Keratinocyte (primary cell): ENCODE results near the gene GALR3. TPM values are rescaled to one million over a fixed set of nuclear protein-coding genes. Genes with fewer than 3 reads are reported as not detected.

Experiments
- DNase-seq: peaks from one replicate; pipeline ENCODE4 v3.0.0-alpha.2; 2011; ENCODE audit warnings: low read depth, missing footprints, low spot score
- FAIRE-seq: peaks from 2 replicates; lab custom pipeline; 2011; peaks lifted over from hg19 to GRCh38; lab: Jason Lieb, UNC
- H2AFZ ChIP-seq: 2 replicates; pipeline ENCODE4 v1.6.0; 2012; ENCODE audit warnings: low read length, control low read depth, inconsistent platforms; ENCODE audit not compliant: control insufficient read depth
- H3K27ac ChIP-seq: 2 replicates; pipeline ENCODE4 v1.5.1; 2011; ENCODE audit warnings: low read length; ENCODE audit not compliant: control insufficient read depth, insufficient read depth
- H3K27me3 ChIP-seq: 3 replicates; pipeline ENCODE4 v1.6.0; 2011; ENCODE audit warnings: low read length; ENCODE audit not compliant: control insufficient read depth, insufficient read depth; ENCODE audit errors: extremely low read depth
- H3K36me3 ChIP-seq, 2 experiments: 2 replicates in 1 of 2; 3 replicates in 1 of 2; pipeline ENCODE4 v1.5.1; 2011; ENCODE audit warnings: low read length in 2 of 2, mild to moderate bottlenecking in 1 of 2; ENCODE audit not compliant: control insufficient read depth in 2 of 2, insufficient read depth in 2 of 2; ENCODE audit errors: extremely low read depth in 1 of 2
- H3K4me1 ChIP-seq: 3 replicates; pipeline ENCODE4 v1.5.1; 2011; ENCODE audit warnings: low read length; ENCODE audit not compliant: control insufficient read depth, insufficient read depth; ENCODE audit errors: extremely low read depth
- H3K4me2 ChIP-seq: 3 replicates; pipeline ENCODE4 v1.6.0; 2011; ENCODE audit warnings: low read depth, low read length; ENCODE audit not compliant: control insufficient read depth, insufficient read depth; ENCODE audit errors: extremely low read depth
- H3K4me3 ChIP-seq, 3 experiments: fragments of 200-600 bp in 1 of 3; sonication (generic) in 1 of 3; 2 replicates in 2 of 3; 3 replicates in 1 of 3; pipeline ENCODE4 v1.5.1; 2011 to 2016; ENCODE audit warnings: low read length in 3 of 3, mild to moderate bottlenecking in 3 of 3, control low read depth in 2 of 3, inconsistent platforms in 1 of 3, low read depth in 1 of 3, mixed read lengths in 1 of 3, mixed run types in 1 of 3, moderate library complexity in 1 of 3; ENCODE audit not compliant: control insufficient read depth in 2 of 3, insufficient read depth in 2 of 3; ENCODE audit errors: extremely low read depth in 1 of 3
- H3K79me2 ChIP-seq: 2 replicates; pipeline ENCODE4 v1.6.0; 2012; ENCODE audit warnings: low read length; ENCODE audit not compliant: control insufficient read depth, insufficient read depth
- H3K9ac ChIP-seq: 3 replicates; pipeline ENCODE4 v1.6.0; 2011; ENCODE audit warnings: low read length; ENCODE audit not compliant: control insufficient read depth, insufficient read depth; ENCODE audit errors: extremely low read depth
- H3K9me1 ChIP-seq: 3 replicates; pipeline ENCODE4 v1.6.0; 2011; ENCODE audit warnings: low read length; ENCODE audit not compliant: control insufficient read depth, insufficient read depth; ENCODE audit errors: extremely low read depth
- H3K9me3 ChIP-seq: 2 replicates; pipeline ENCODE4 v1.5.1; 2012; ENCODE audit warnings: low read depth, low read length; ENCODE audit not compliant: control insufficient read depth
- H4K20me1 ChIP-seq: 3 replicates; pipeline ENCODE4 v1.6.0; 2011; ENCODE audit warnings: low read length; ENCODE audit not compliant: control insufficient read depth, insufficient read depth; ENCODE audit errors: extremely low read depth
- CTCF ChIP-seq, 3 experiments: IDR thresholded peaks in 1 of 3; conservative IDR thresholded peaks in 1 of 3; optimal IDR thresholded peaks in 1 of 3; 2 replicates in 2 of 3; 3 replicates in 1 of 3; pipeline versions ENCODE3 to v1.5.1; 2011; ENCODE audit warnings: low read length in 3 of 3, mild to moderate bottlenecking in 3 of 3, moderate library complexity in 2 of 3, control low read depth in 1 of 3, inconsistent platforms in 1 of 3; ENCODE audit not compliant: insufficient read depth in 2 of 3; ENCODE audit errors: extremely low read depth in 1 of 3
- EZH2 ChIP-seq: IDR thresholded peaks from one replicate; pipeline ENCODE4 v1.6.1; 2012; ENCODE audit warnings: inconsistent platforms, mild to moderate bottlenecking, low read length, moderate library complexity
- dilution Hi-C: fragments of 300-500 bp; cut with MboI; formaldehyde crosslinking; loops from one replicate; pipeline ENCODE4 v1.7.0; 2020; ENCODE audit warnings: low sequenced_read_pairs; ENCODE audit not compliant: extremely low pct_ligation_motif_present
- polyA plus RNA-seq, 5 experiments: library from polyadenylated mRNA; depleted of rRNA in 3 of 5; stranded (reverse) in 3 of 5; stranded (forward) in 1 of 5; unstranded in 1 of 5; fragments of >200 nt; gene quantifications; 1 replicate in 1 of 5; 2 replicates in 3 of 5; 3 replicates in 1 of 5; pipeline versions ENCODE4 v1.2.1 to v1.2.3, GENCODE V29; 2011 to 2012; ENCODE audit warnings: missing spikeins in 2 of 5, low read depth in 1 of 5, low replicate concordance in 1 of 5

GALR3 gene
- polyA plus RNA-seq, 1 donor (not counting 4 experiments of a cell fraction or from before 2014, with no cell fraction given), result not detected

GRCh38 chr22:37846433-37846832 lies 23.3 kb downstream of the GALR3 start:
- Histone ChIP-seq H2AFZ (no peak overlapping the region), H3K27me3 (no peaks in the 10 kb centered on the region), H4K20me1 (peaks cover 2% of the 10 kb centered on the region), H3K79me2 (peaks cover 52% of the 10 kb centered on the region), H3K36me3 (peaks cover 5 to 7% of the 10 kb centered on the region in 2 experiments), H3K27ac (no peak overlapping the region), H3K4me3 (no peak overlapping the region), H3K9me3 (no peaks in the 10 kb centered on the region), H3K4me2 (no peak overlapping the region), H3K9me1 (peaks cover 2% of the 10 kb centered on the region), H3K4me1 (peaks cover 18% of the 10 kb centered on the region), H3K9ac (no peak overlapping the region)
- TF ChIP-seq CTCF (optimal IDR thresholded peaks at IDR 0.05 in 1 of 3, IDR thresholded peaks at IDR 0.05 in 1 of 3, conservative IDR thresholded peaks at IDR 0.05 in 1 of 3; ENCODE audit: extremely low read depth in 1 of 3, insufficient read depth in 2 of 3, low read length in 3 of 3) (no peak), EZH2 (no peak)
- FAIRE-seq (no peak), DNase-seq (no peak)
- dilution Hi-C loops, result no loop called here

GRCh38 chr22:37848587-37849088 lies 25.5 kb downstream of the GALR3 start:
- H3K9me1 ChIP-seq, result no peaks in the 10 kb centered on the region
- peaks cover 52% of the 10 kb centered on the region for H3K79me2 ChIP-seq
- peak overlapping the region; percentile 91 for H3K27ac ChIP-seq
- no peaks in the 10 kb centered on the region for H3K9me3 ChIP-seq
- H3K9ac ChIP-seq, result peak overlapping the region; percentile 83
- TF ChIP-seq EZH2, result no peak
- TF ChIP-seq CTCF (optimal IDR thresholded peaks at IDR 0.05 in 1 of 3, IDR thresholded peaks at IDR 0.05 in 1 of 3, conservative IDR thresholded peaks at IDR 0.05 in 1 of 3; ENCODE audit: extremely low read depth in 1 of 3, insufficient read depth in 2 of 3, low read length in 3 of 3), result no peak
- peaks cover 4% of the 10 kb centered on the region for H4K20me1 ChIP-seq
- H3K27me3 ChIP-seq, result no peaks in the 10 kb centered on the region
- DNase-seq, result no peak
- peaks cover 12% of the 10 kb centered on the region for H3K4me1 ChIP-seq
- H3K4me2 ChIP-seq, result peak overlapping the region; percentile 76
- FAIRE-seq, result no peak
- dilution Hi-C loops, result no loop called here
- H2AFZ ChIP-seq, result peak overlapping the region; percentile 70
- H3K4me3 ChIP-seq, result peak overlapping the region; percentile 70 to 85 (median 80)
- H3K36me3 ChIP-seq, result peaks cover 13 to 24% of the 10 kb centered on the region in 2 experiments
